ENCODE measurements around the gene RFTN1.

The RFTN1 gene

GRCh38 chr3:16295298-16295890 is 218.1 kb downstream of the RFTN1 start:
- no peak for DNase-seq

GRCh38 chr3:16294844-16295243 is 218.7 kb downstream of the RFTN1 start:
- DNase-seq, result no peak

- no peak for DNase-seq
These were observed 222.7 kb downstream of the RFTN1 start for GRCh38 chr3:16290827-16291196.

- peak; percentile 40 for DNase-seq
These were observed 223.3 kb downstream of the RFTN1 start for GRCh38 chr3:16290007-16290826.

GRCh38 chr3:16289144-16289889 is 224.2 kb downstream of the RFTN1 start:
- DNase-seq, result no peak

- DNase-seq, result no peak
These were observed 224.8 kb downstream of the RFTN1 start for GRCh38 chr3:16288664-16289063.

- DNase-seq, result no peak
These were observed 226.6 kb downstream of the RFTN1 start for GRCh38 chr3:16286751-16287543.

GRCh38 chr3:16286161-16286560 is 227.3 kb downstream of the RFTN1 start:
- DNase-seq, result no peak

GRCh38 chr3:16284633-16285032 is 228.9 kb downstream of the RFTN1 start:
- no peak for DNase-seq

- DNase-seq, result no peak
These were observed 232.8 kb downstream of the RFTN1 start for GRCh38 chr3:16280671-16281070.

- no peak for DNase-seq
These were observed 234.3 kb downstream of the RFTN1 start for GRCh38 chr3:16279010-16279801.

GRCh38 chr3:16277471-16277870 is 236.0 kb downstream of the RFTN1 start:
- DNase-seq, result no peak

- DNase-seq, result no peak
These were observed 239.6 kb downstream of the RFTN1 start for GRCh38 chr3:16273867-16274266.

- DNase-seq, result no peak
These were observed 240.9 kb downstream of the RFTN1 start for GRCh38 chr3:16272588-16272987.

GRCh38 chr3:16270855-16271254 is 242.6 kb downstream of the RFTN1 start:
- DNase-seq, result no peak

- DNase-seq, result no peak
These were observed 246.8 kb downstream of the RFTN1 start for GRCh38 chr3:16266714-16267113.

All from retina (tissue), 1 donor.